CD4-positive, alpha-beta T cell treated with Interleukin-17A for 4 hours (primary cell): ENCODE results near the gene ODAD4.
"Not testable (repeated sequence)": the region's sequence is repeated elsewhere in the genome, so short reads cannot be mapped to it uniquely, and the experiment has no call there.

Experiments
- DNase-seq: peaks from one replicate; pipeline ENCODE4 v3.0.0-alpha.2; 2020; ENCODE audit warnings: mixed read lengths

The ODAD4 gene

GRCh38 chr17:42005166-42005565 lies 74.7 kb downstream of the ODAD4 start:
- DNase-seq: no peak

- no peak for DNase-seq
Observed at GRCh38 chr17:42009170-42009569, 78.8 kb downstream of the ODAD4 start.

GRCh38 chr17:42010266-42010680 lies 79.9 kb downstream of the ODAD4 start:
- not testable (repeated sequence) for DNase-seq

- DNase-seq: no peak
Observed at GRCh38 chr17:42010898-42011516, 80.6 kb downstream of the ODAD4 start.

- DNase-seq: not testable (repeated sequence)
Observed at GRCh38 chr17:42012363-42012762, 81.9 kb downstream of the ODAD4 start.

GRCh38 chr17:42013740-42014139 lies 83.3 kb downstream of the ODAD4 start:
- DNase-seq: not testable (repeated sequence)
